HG03342 (cell line): ENCODE measurements around the gene DUSP10.
A peak's percentile ranks its signal among the peaks of the same experiment; 100 is the strongest.

Experiments used
- ATAC-seq: cut with Tn5 transposase; IDR thresholded peaks from one replicate; pipeline ENCODE4 v1.9.1; 2021; ENCODE audit warnings: mild to moderate bottlenecking, moderate library complexity; ENCODE audit not compliant: unreplicated experiment

DUSP10 gene

GRCh38 chr1:221734187-221734586 lies 7.7 kb downstream of the DUSP10 start:
- peak; percentile 44 for ATAC-seq

DNA sequence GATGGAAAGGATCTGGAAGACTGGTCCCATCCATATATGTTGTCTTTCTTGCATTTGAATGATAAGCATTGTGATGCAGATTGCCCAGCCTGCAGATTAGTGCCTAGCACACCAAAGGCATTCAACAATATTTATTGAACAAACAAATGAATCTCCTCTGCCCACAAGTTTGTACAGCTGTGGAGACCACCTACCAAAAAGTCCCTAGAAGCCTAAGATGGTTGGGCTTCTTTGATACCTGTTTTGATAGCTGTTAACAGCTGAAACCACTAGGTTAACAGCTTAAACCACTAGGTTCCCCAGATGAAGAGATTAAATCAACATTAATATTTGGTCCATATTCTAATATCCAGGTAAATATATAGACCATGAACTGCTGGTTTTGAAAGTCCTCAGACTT lies 9.8 kb downstream of the DUSP10 start:
- ATAC-seq = no peak

DNA sequence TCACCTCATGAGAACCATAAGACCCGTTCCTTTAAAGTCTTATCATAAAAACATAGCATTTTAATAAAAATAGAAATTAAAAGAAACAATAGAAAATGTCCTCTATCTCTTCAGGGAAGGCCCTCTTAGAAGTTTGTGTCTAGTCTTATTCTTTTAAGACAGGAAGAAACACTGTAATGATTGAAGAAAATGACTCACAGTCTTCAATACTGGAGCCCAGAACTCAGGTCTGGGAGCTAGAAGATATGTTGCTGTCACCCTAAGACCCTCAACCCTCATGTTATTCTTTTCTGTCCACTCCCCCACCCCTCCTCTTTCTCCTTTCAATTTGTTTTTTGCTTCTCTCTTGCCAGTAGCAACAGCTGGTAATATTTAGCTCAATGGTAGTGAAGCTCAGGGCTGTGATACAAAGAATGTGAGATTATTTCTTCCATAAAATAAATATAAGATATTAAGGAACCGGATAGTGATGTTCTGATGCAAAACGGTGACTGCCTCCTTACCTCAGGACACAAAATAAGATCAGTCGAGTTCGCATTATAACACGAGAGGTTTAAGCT lies 12.0 kb downstream of the DUSP10 start:
- no peak for ATAC-seq

- no peak for ATAC-seq
Measured at GRCh38 chr1:221728037-221728505, 13.8 kb downstream of the DUSP10 start.

DNA sequence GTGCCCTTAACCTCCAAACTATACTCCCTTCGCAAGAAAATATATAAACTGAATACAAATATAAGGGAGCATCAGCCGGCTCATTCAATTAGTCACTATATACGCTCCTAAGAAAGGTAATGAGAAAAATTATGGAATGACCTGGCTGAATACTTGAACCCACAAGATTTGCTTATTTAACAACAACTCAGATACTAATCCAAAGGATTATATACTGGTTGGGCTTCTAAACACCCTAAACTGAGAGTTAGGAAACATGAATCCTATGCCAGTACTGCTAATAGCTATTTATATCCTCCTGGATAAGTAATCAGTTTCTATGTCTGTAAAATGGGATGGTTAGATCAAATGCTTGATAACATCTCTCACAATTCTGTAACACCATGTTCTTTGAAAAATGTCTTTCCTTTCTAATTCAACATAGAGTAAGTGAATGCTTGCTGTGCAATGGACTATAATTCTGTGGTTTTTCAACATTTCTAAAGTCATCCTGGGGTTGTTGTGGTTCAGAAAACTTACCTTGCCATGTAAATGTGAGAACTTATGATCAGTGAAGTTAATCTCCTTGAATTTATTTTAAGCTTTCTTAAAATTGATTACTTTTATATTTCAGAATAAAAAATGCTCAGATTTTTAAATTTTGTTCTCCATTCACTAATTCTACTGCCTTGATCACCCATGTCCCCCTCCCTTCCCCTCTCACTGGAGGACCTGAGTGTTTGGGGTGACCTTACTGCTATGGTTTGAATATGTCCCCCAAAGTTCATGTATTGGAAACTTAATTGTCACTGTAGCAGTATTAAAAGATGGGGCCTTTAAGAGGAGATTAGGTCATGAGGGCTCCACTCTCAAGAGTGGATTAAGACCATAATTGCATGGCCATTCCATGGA lies 14.5 kb downstream of the DUSP10 start:
- ATAC-seq = no peak

DNA sequence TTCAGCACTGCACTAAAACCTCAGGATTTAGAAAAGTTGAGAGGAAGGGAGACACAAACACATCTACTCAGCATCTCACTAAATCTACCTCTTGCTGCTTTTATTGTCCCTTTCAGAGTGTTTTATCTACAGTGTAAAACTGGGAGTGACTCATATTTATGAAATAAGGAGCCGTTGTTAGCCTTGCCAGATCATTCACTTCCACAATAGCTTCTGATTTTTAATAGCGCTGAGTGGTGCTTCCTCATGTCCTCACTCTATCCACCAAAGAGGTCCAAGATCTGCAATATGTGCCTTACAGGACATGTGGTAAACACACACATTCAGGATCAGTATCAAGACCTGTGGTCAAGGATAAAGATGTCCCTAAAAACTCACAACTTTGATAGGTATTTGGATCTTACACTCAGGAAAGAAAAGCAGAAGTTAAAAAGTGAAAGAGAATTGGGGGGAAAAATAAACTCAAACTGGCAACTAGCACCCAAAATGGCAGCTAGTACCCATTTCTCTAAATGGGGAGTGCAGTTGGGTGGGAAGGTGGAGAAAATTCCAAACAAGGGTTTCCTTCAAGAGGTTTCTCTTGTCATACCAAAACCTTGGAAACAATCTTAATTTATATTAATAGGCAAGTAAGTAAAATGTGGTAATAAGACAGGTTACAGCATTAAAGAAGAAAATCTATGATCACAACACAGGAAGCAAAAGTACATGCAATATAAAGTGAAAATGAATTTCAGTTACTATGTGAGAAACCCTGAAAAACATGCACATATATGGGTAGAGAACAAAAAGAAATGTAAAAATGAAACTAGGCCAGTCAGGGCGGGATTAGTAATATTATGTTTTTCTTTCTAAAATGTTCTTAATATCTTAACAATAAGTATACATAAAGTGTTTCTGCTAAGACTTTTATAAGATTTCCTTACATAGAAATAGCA lies 15.9 kb downstream of the DUSP10 start:
- ATAC-seq = peak; percentile 68

DNA sequence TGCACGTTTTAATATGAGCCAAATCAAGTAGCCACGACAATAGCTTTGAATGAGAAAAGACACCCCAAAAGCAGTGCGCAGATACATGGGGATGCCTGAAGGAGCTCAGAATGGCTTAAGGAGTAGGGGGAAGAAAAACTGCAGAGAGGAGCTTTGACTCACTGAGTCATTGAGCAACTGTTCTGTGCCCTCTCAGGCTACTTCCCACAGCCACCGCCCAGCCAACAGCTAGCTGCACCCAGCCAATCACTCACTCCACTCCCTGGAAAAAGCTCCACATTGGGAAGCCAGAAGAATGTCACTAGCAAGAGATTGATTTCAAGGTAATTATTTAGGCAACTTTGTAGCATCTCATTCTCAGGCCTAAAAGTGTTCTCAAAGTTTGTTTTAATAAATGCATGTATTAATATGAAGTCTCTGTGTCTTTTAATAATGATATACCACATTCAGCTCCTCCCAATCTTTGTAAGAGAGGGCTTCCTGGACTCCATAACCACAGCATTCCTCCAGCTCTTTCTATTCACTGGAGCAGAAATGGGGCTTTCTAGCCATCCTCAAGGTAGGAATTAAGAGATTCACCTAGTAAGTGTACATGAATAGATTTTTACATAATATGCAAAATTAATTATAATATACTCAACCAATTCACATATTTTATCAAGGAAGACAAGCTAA lies 16.8 kb downstream of the DUSP10 start:
- ATAC-seq = no peak

DNA sequence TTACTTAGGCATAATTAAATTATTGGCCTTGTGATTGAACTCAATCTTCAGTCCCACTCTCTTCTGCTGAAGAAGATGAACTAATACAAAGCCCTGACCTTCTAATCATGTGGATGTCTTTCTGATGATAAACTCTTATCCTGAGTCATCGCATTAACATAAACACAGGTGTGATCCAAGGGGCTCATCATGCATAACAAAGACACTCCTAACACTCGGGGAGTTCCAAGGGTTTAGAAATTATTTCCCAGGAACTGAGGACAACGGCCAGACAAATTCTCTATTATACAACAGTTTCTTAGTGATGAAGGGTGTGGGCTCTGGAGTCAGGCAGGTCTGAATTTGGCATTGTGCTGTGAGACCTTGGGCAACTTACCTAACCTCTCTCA lies 18.0 kb downstream of the DUSP10 start:
- no peak for ATAC-seq

DNA sequence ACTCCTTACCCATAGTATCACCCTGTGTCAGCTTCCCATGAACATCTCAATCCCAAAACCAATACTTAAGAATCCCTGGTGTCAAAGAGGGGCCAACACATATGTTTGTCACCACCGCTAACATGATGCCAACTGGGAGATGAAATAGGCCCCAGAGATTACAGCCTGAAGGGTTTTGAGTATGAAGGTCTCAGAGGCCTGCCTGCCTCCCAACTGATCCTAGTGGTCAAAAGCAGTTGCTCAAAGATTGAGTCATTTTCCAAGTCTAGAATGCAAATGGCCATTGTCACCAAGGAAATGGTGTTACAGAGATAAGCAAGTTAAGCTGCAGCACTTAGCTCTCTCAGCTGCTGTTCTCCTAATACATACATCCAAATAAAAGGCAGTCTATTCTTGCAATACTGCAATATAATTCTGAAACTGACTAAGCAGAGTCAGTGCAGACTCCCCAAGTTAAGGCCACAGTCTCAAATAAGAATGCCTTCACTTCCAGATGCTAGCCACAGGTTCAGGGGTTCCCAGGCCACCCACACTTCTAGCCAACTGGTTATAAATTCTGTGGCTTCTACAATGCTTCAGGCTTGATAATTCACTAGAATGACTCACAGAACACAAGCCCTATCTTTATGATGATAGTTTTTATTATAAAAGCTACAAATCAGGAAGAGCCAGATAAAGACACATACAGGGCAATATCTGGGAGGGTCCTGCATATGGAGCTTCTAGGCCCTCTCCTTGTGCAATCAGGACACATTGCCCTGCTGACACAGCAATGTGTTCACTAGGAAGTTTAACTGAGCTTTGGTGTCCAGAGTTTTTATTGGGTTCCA lies 18.7 kb downstream of the DUSP10 start:
- peak; percentile 21 for ATAC-seq

- ATAC-seq = no peak
Measured at GRCh38 chr1:221722254-221723017, 19.5 kb downstream of the DUSP10 start.

DNA sequence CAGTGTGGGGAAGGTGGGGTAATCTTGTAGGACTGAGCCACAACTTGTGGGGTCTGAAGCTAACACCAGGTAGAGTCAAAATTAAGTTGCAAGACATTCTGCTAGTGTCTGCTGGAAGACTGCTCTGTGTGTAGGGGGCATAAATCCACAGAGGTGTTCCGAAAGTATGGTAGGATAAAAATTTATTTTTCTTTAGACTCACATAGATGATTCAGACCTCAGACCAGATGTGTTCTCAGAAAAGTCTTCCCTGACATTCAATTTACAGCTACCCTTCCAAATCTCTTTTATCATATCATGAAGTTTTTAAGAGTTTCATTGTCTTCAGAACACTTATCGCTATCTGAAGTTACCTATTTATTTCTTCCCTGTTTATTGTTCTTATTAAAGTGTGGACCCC lies 21.3 kb downstream of the DUSP10 start:
- ATAC-seq = no peak

DNA sequence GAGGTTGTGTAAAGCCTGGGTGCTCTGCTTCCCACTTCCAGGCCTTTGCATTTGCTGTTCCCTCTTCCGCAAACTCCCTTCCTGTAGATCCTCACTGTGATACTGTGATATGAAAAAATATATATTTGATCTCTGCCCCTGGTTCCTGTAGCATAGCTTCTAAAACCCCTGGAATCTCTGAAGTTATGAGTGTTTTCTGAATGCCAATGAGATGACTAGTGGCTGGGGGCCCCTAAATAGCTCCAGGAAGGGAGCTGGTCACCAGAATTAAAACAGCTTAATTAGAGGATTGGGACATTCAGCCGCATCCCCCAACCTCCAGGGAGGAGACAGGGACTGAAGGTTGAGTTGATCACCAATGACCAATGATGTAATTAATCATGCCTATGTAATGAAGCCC lies 21.9 kb downstream of the DUSP10 start:
- ATAC-seq = no peak

DNA sequence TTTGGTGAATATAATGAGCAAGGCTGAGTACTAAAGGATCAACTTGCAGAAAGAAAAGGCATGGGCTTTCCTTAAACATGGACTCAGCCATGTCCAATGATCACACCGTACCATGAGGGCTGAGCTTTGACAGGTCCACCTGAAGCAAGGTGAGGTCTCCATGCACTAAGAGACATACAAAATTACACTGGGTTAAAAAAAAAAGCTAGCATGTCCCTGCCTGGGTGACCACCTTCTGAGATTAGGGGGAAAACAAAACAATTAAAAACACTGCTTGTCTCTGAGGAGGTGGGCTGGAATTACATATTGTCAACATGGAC lies 22.7 kb downstream of the DUSP10 start:
- ATAC-seq = no peak

DNA sequence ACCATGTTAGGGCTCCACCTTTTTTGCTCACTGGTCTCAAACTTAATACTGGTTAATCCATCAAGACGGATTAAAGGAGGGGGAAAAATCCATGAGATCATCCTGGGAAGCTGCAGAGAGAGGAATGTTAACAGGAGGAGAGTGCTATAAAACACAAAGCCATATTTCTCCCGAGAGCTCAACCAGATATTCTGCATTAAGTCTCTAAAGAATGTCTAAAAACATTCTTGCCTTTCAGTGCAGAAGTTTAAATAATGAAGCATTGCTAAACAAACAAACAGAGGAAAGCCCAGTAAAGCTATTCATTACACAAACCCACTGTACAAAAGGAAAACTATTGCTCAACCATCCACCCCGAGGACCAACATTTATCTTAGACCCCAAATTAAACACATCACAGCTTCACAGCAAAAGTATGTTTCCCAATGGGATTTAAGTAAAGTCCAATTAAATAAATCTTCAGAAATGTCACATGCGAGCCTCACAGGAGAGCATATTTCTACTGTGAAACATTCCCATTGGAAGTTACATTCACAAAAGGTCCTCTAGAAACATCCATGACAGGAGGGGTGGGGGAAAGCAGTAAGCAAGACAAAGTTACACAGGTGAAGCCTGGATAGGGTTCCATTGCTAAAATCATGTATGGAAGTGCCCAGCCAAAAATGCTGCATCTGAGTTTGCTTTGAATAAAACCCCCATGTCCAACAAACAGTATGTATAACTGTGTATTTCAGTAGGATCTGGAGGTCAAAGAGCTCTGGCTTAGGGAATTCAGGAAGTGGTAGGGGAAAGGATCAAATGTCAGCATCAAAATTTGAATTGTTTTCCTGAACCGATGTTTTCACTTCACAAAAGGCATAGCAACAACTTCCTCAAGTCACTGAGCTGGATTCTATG lies 23.3 kb downstream of the DUSP10 start:
- ATAC-seq = no peak

GRCh38 chr1:221717485-221717853 lies 24.4 kb downstream of the DUSP10 start:
- ATAC-seq = no peak

DNA sequence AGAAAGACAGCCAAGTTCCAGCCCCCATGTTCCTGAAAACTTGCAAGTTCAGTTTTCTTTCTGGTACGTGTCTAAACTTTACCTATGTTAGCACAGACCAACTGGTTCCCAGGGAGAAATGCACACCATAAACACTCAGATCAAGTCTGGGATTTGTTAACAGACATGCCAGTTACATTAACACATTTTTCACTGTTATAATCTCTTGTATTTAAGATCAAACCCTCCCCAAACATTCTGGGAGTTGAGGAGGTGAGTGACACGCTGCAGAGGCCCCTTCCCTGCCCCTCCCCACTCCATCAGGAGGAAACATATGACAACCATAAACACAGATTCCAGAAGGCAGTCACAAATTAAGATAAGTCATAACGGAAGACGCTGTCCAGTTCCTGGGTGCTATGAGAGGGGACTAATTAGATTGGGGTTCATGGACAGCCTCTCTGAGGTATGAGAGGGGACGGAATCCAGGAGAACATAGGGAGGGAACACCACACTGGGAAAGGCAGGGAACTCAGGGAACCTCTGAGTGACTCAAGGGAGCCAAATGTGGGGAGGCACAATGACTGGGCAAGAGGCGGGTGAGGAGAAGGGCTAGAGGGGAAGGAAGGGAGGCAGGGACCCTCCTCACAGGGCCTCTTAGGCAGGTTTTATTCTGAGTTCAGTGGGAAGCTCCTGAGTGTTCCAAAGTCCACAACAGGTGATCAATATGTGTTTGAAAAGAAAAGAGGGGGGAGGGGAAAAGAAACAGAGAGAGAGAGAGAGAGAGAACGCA lies 25.0 kb downstream of the DUSP10 start:
- ATAC-seq = no peak

DNA sequence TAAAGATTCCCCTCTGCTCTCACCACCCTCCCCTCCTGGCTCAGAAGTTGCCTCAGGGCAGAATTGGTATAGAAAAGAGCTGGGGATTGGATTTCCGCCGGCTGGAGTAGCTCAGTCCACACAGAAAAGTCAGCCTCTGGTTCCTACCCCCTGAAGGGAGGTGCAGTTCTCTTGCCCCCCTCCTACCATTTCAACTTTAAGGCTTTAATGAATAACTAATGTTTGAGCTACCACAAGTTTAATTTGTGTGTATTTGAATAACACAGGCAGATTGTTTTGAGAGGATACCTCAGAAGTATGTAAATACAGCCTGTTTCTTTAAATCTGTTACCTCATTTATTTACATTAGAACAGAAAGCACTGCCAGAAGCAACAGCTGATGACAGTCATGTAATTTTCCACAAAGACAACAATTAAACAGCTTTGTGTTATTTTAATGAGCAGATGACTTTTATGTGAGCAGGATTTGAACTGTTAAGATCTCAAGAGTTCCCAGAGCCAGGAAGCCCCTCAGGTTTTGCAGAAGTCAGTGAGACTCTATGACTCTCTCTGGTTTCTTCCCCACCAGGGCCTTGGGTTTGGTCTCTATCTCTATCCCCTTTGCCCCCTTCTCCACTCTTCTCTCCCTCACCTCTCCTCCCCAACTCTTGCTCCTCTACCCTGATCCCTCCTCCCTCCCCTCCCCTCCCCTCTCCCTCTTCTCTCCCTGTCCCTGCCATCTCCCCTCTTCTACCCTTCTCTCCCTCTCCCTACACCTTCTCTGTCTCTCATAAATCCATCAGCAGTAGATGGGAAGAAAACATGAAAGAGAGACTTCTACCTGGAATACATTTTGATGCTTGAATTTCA lies 26.3 kb downstream of the DUSP10 start:
- no peak for ATAC-seq
